EH (cell line): ENCODE measurements around the gene HTR1D.
A peak's percentile ranks its signal among the peaks of the same experiment; 100 is the strongest.
"Not testable (repeated sequence)": the region's sequence is repeated elsewhere in the genome, so short reads cannot be mapped to it uniquely, and the experiment has no call there.

Source experiments
- DNase-seq: peaks from one replicate; pipeline ENCODE4 v3.0.0-alpha.2; 2015; ENCODE audit warnings: low read depth

HTR1D gene

DNA sequence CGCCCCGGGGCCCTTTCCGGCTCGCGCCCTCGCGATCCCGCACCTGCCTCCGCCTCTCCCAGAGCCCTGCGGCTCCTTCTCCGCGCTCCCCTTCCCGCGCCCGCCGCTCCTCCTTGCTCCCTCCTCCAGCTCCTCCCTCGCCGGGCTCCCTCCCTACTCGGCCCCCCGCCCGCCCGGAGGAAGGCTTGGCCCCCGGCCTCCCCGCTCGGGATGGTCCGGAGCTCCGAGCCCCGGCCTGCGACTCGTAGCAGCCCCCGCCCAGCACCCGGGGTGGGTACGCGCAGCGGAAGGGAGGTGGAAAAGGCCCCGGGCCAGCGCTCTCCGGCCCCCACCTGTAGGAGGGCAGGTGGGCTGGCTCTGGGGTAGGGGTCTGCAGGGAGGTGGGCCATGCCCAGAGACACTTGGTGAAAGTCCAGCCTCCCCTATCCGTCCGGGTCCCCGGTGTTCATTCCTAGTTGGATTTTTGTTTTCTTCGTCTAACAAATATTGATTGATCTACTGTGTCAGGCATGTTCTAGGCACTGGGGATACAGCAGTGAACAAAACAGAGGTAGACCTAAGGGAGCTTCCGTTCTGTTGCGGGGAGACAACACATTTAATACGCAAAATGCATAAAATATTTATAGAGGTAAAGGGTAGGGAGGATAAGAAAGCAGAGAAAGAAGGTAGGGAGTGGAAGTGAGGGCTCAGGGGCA lies at the start of gene HTR1D:
TSS of gene HTR1D (minus strand) at position 82 of the 695 bp plus-strand sequence. CDS start 23,283 bp downstream, outside the sequence.
- no peak for DNase-seq

DNA sequence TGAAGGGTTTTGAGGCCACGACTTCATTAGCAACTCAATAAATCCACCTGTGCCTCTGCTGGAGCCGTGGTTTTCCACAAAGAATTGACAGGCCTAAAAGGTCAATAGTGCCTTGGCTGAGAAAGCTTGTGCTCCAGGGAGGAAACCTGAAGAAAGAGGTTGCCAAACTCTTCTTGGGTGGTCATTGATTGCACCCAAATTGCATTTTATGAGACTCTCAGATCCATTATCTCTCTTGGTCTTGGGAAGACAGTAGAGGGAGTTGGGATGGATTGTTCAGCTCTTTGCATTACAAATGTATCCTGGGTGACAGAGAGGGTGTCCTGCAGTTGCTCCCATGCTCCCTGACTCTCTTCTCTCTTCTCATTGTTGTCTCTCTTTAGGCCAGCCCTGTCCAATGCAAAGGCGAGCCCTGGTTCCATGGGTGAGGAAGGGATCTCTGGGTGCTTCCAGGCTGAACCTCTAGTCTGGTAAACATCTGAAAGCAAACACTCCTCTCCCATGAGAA lies 46.1 kb upstream of the HTR1D start:
- DNase-seq: no peak

DNA sequence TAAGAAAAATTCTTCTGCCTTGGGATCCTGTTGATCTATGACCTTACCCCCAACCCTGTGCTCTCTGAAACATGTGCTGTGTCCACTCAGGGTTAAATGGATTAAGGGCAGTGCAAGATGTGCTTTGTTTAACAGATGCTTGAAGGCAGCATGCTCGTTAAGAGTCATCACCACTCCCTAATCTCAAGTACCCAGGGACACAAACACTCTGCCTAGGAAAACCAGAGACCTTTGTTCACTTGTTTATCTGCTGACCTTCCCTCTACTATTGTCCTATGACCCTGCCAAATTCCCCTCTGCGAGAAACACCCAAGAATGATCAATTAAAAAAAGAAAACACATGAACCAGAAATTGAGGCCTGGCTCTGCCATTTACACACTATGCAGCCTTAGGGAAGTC lies 40.8 kb upstream of the HTR1D start:
- DNase-seq: not testable (repeated sequence)

- DNase-seq: not testable (repeated sequence)
Observed at GRCh38 chr1:23257371-23257770, 40.1 kb upstream of the HTR1D start.

DNA sequence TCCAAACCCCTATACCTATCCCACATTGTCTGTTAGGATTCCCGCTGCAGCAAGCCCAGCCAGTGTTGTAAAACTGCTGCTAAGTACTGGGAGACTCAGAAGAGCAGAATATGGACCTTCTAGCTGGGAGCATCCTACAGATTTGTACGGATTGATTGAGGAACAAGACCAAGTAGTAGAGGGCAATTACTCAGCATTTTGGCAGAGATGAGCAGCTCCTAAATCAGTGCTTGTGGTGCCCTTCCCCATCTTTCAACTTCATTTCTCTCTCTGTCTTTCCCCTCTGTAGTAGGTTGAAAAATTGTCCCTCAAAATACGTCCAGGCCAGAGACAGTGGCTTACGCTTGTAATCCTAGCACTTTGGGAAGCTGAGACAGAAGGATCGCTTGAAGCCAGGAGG lies 37.3 kb upstream of the HTR1D start:
- DNase-seq: no peak

GRCh38 chr1:23251812-23252211 lies 34.5 kb upstream of the HTR1D start:
- DNase-seq: peak; percentile 9

- DNase-seq: peak; percentile 66
Observed at GRCh38 chr1:23249787-23250454, 32.6 kb upstream of the HTR1D start.

DNA sequence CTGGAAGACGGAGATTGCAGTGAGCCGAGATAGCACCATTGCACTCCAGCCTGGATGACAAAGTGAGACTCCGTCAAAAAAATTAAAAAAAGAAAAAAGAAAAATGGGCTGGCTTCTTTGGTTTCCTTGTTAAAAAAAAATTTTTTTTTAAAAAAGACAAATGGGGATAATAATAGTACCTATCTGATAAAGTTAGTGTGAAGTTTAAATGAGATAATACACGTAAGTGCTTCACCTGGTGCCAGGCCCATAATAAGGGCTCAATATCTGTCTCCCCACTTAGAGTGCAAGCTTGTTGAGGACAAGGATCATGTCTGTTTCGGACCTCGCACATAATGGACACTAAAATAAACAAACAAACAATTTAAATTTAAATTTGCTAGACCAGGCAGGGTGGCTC lies 30.0 kb upstream of the HTR1D start:
- DNase-seq: no peak

DNA sequence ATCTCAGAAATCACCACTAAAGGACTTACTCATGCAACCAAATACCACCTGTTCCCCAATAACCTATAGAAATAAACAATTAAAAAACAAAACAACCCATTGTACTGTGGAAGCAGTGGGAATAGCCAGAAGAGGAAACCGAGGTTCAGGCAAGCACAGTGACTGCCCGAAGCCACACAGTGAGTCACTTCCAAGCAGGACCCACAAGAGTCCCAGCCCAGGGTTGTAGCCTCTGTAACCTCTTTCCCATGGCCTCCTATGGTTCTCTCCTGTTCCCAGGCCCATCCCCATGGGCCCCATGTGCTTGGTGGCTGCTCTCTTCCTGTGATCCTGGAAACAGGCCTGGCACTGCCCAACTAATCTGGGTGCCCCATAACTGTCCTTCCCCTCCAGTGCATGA lies 29.0 kb upstream of the HTR1D start:
- no peak for DNase-seq

DNA sequence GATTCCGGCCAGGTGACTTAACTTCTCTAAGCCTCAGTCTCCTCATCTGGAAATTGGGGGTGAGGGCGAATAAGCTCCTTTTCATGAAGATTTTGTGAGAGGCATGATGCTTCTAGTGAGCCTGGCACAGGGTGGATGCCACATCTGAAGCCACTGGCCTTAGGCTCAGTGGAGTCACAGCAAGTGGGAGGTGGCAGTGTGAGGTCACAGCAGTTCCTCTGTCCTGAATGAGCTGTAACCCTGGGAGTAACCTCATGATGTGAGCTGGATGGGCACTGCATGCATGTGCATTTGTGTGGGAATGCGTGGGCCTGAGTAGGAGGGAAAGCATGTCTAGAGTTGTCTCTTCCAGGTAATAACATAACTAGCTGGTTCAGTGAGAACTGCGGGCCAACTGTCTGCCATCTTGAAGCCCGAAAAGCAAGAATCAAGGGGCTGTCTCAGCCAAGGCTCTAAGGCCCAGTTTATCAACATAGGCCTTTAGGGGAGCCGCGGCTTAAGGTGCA lies 27.0 kb upstream of the HTR1D start:
- no peak for DNase-seq

- DNase-seq: peak; percentile 18
Observed at GRCh38 chr1:23242414-23242813, 25.1 kb upstream of the HTR1D start.

DNA sequence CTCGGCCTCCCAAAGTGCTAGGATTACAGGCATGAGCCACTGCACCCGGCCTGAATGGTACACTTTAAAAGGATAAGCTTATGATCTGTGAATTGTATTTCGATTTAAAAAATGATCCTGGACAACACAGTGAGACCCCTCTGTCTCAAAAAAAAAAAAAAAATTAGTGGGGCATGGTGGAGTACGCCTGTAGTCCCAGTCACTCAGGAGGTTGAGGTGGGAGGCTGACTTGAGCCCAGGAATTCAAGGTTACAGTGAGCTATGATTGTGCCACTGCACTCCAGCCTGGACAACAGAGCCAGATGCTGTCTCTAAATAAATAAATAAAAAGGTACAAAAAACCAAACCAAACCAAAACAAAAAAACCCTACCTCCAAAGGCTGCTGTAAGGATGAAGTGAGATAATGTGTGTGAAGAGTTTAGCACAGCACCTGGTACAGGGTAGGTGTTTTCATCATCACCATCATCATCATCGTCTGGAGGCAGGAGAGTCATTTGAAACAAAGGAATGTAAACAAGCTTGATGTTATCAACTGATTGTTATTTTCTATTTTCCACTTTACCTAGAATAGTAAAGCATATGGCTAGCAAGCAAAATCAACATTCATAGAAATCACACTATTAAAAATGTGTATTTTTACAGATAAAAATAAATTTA lies 22.5 kb upstream of the HTR1D start:
- no peak for DNase-seq

DNA sequence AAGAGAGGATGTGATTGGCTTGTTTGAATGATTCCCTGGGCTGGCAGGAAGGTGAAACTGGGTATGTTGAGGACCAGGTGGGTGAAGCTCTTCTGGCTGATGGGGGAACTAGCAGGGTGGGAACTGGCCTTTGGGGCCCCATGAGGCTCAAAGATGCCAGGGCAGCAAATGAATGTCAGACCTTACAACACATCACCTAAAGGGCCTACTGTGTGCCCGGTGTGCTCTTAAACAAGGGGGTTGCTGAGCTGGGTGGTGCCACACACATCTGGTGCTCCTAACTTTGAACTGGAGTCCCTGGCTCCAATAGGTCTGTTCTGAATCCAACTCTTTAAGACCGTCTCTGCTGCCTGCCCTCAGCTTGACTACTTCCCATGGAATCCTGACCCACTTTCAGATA lies 21.3 kb upstream of the HTR1D start:
- no peak for DNase-seq

GRCh38 chr1:23237508-23237907 lies 20.2 kb upstream of the HTR1D start:
- DNase-seq: no peak

GRCh38 chr1:23227806-23228205 lies 10.5 kb upstream of the HTR1D start:
- no peak for DNase-seq

- peak; percentile 95 for DNase-seq
Observed at GRCh38 chr1:23224739-23225648, 7.7 kb upstream of the HTR1D start.

GRCh38 chr1:23223963-23224362 lies 6.7 kb upstream of the HTR1D start:
- DNase-seq: not testable (repeated sequence)

DNA sequence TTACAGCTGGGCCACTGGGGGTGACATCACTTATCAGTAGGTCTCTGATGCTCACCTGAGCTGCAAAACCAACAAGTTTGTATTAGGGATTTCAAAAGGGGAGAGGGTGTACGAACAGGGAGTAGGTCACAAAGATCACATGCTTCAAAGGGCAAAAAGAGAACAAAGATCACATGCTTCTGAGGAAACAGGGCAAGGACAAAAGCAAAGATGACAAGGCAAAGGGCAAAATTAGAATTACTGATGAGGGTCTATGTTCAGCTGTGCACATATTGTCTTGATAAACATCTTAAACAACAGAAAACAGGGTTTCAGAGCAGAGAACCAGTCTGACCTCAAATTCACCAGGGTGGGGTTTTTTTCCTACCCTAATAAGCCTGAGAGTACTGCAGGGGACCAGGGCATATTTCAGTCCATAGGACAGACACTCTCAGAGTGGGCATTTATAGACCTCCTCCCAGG lies 6.2 kb upstream of the HTR1D start:
- not testable (repeated sequence) for DNase-seq

DNA sequence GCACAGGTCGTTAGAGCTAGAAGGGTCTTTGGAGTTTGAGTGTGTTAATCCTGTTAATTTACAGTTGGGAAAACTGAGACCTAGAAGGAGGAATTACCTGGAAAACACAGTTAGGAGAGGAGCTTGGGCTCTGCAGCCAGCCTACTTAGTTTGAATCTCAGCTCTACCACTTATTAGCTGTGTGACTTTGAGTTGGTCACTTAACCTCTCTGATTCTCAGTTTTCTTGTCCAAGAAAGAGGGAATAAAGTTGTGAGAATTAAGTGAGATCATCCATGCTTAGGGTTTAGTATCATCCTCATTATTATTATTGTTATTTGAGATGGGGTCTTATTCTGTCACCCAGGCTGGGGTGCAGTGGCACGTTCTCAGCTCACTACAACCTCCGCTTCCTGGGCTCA lies 5.4 kb upstream of the HTR1D start:
- no peak for DNase-seq

DNA sequence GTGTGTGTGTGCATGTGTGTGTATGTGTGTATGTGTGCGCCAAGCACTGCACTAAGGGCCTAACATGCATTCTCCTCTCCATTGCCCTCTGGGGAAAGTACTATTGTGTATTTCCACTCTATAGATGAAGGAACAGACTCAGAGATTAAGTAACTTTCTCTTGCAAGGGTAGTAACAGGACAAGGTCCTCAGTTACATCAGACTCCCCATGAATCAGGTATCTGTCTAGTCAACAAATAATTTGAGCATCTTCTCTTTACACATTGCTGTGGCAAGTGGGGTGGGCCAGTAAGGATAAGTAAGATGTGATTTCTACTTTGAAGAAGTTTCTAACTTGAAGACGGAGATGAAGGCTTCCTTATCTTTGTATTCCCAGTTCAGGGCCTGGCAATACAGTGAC lies 5.0 kb upstream of the HTR1D start:
- no peak for DNase-seq

DNA sequence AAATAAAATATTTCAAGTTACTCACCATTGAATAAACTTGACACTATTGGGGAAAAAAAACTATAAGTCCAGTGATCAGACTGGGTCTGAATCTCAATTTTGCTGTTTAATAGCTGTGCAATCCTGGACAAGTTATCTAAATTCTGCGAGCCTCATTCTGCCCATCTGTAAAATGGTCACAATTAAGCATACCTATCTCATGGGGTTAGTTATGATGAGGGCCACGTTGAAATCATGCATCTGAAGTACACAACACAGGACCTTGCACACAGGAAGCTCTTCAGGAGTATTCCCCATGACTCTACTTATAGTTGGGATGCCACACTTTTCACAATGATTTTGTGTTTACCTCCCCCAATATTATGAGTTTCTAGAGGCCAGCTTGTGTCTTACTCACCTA lies 3.8 kb upstream of the HTR1D start:
- DNase-seq: no peak
